Esophagus muscularis mucosa (tissue), 4 donors: ENCODE measurements around the gene ETV4. TPM values are rescaled to one million over a fixed set of nuclear protein-coding genes. Genes with fewer than 3 reads are reported as not detected.

Experiments used
- DNase-seq: peaks from one replicate; pipeline ENCODE4 v3.0.0-alpha.2; 2017; ENCODE audit errors: extremely low spot score
- H3K27ac ChIP-seq, 4 donors: fragments of 200-600 bp; sonication (generic); replicated peaks in 1 of 4; 1 replicate in 3 of 4; 2 replicates in 1 of 4; pipeline ENCODE4 v1.5.1; 2016 to 2019; ENCODE audit warnings: mild to moderate bottlenecking in 1 of 4
- H3K27me3 ChIP-seq, 4 donors: fragments of 200-600 bp; sonication (generic); one replicate each; pipeline versions ENCODE4 v1.5.1 to v1.6.0; 2016 to 2019
- H3K36me3 ChIP-seq, 4 donors: fragments of 200-600 bp; sonication (generic); one replicate each; pipeline ENCODE4 v1.5.1; 2016 to 2019
- H3K4me1 ChIP-seq, 4 donors: fragments of 200-600 bp; sonication (generic); one replicate each; pipeline ENCODE4 v1.5.1; 2016 to 2019
- H3K4me3 ChIP-seq, 4 donors: fragments of 200-600 bp; sonication (generic); 1 replicate in 2 of 4; 2 replicates in 2 of 4; pipeline ENCODE4 v1.5.1; 2016 to 2019; ENCODE audit warnings: mild to moderate bottlenecking in 4 of 4, moderate library complexity in 1 of 4
- H3K9me3 ChIP-seq, 4 donors: fragments of 200-600 bp; sonication (generic); 1 replicate in 3 of 4; 2 replicates in 1 of 4; pipeline ENCODE4 v1.5.1; 2016 to 2019
- CTCF ChIP-seq, 3 experiments: fragments of 200-600 bp in 2 of 3; fragments of 450-650 bp in 1 of 3; sonication (generic) in 2 of 3; IDR thresholded peaks; one replicate each; pipeline ENCODE4 v1.5.1; 2017 to 2019; ENCODE audit warnings: antibody characterized with exemption in 3 of 3, mild to moderate bottlenecking in 2 of 3, moderate library complexity in 1 of 3
- EP300 ChIP-seq: sonication (generic); formaldehyde crosslinking; IDR thresholded peaks from one replicate; pipeline ENCODE4 v1.6.1; 2017; ENCODE audit warnings: antibody characterized with exemption
- POLR2A ChIP-seq: fragments of 450-650 bp; IDR thresholded peaks from one replicate; pipeline ENCODE4 v1.6.1; 2017; ENCODE audit warnings: antibody characterized with exemption, moderate library complexity, mild to moderate bottlenecking, low read depth
- POLR2AphosphoS5 ChIP-seq, 2 donors: sonication (generic); formaldehyde crosslinking; IDR thresholded peaks; one replicate each; pipeline ENCODE4 v1.6.1; 2017; ENCODE audit warnings: antibody characterized with exemption in 2 of 2
- WGBS: methylation state at CpG from one replicate; pipeline ENCODE4 v1.1.5; 2018; 5-methylcytosine and 5-hydroxymethylcytosine counted together
- intact Hi-C: fragments of 100-400 bp; cut with DNase I; formaldehyde crosslinking; loops from one replicate; pipeline ENCODE4 v1.15.1; 2023
- total RNA-seq, 4 donors: library from RNA; depleted of rRNA; stranded (reverse); fragments of >200 nt; gene quantifications; one replicate each; pipeline versions ENCODE4 v1.1.0 to v1.2.1, GENCODE V29; 2016

ETV4 gene
- total RNA-seq, 4 donors from 2014 or later, result 0.19 to 1.3 (median 0.83) TPM; not detected in 1

GRCh38 chr17:43570518-43570928 is 24.4 kb upstream of the ETV4 start:
- intact Hi-C loops, result no loop called here
- no peak for DNase-seq
- WGBS, result 93% methylated on average over 3 of the region's 3 CpGs

GRCh38 chr17:43568506-43569082 is 22.5 kb upstream of the ETV4 start:
- no peak for DNase-seq
- H3K27ac ChIP-seq, result no peak overlapping the region
- WGBS, result 97% methylated on average over 5 of the region's 5 CpGs
- H3K4me3 ChIP-seq, result no peak overlapping the region
- peaks cover 0 to under 1% (median under 1%) of the 10 kb centered on the region in 4 donors for H3K4me1 ChIP-seq
- H3K36me3 ChIP-seq, result no peaks in the 10 kb centered on the region
- H3K9me3 ChIP-seq, result no peaks in the 10 kb centered on the region
- H3K27me3 ChIP-seq, result peaks cover 0 to 9% (median 0%) of the 10 kb centered on the region in 4 donors
- intact Hi-C loops, result no loop called here
- TF ChIP-seq CTCF (IDR thresholded peaks at IDR 0.05) (no peak), POLR2A (no peak), POLR2AphosphoS5 (IDR thresholded peaks at IDR 0.05) (no peak)

More at GRCh38 chr17:43570518-43570928, 24.4 kb upstream of the ETV4 start:
- no peaks in the 10 kb centered on the region for H3K4me1 ChIP-seq
- H3K36me3 ChIP-seq, result no peaks in the 10 kb centered on the region
- no peak overlapping the region for H3K4me3 ChIP-seq
- TF ChIP-seq POLR2AphosphoS5 (IDR thresholded peaks at IDR 0.05) (no peak), POLR2A (no peak), CTCF (IDR thresholded peaks at IDR 0.05) (no peak), EP300 (no peak)
- no peaks in the 10 kb centered on the region for H3K9me3 ChIP-seq
- H3K27ac ChIP-seq, result no peak overlapping the region
- no peaks in the 10 kb centered on the region for H3K27me3 ChIP-seq

GRCh38 chr17:43563600-43564594 is 17.8 kb upstream of the ETV4 start:
- WGBS, result 71% methylated on average over 15 of the region's 15 CpGs
- no peak overlapping the region for H3K27ac ChIP-seq
- H3K27me3 ChIP-seq, result peaks cover 0 to 22% (median 0%) of the 10 kb centered on the region in 4 donors
- H3K4me1 ChIP-seq, result peaks cover 4 to 15% (median 13%) of the 10 kb centered on the region in 4 donors
- intact Hi-C loops, result no loop called here
- H3K36me3 ChIP-seq, result no peaks in the 10 kb centered on the region
- H3K4me3 ChIP-seq, result no peak overlapping the region
- H3K9me3 ChIP-seq, result no peaks in the 10 kb centered on the region
- no peak for DNase-seq
- TF ChIP-seq EP300 (no peak), CTCF (IDR thresholded peaks at IDR 0.05) (no peak), POLR2AphosphoS5 (IDR thresholded peaks at IDR 0.05) (no peak)

- H3K4me1 ChIP-seq, result peaks cover 4 to 15% (median 13%) of the 10 kb centered on the region in 4 donors
- no peak overlapping the region for H3K4me3 ChIP-seq
- intact Hi-C loops, result no loop called here
- WGBS, result 11% methylated on average over 19 of the region's 19 CpGs
- no peaks in the 10 kb centered on the region for H3K9me3 ChIP-seq
- H3K27me3 ChIP-seq, result peaks cover 0 to 22% (median 0%) of the 10 kb centered on the region in 4 donors
- no peak overlapping the region for H3K27ac ChIP-seq
- TF ChIP-seq EP300, result no peak
- no peak for TF ChIP-seq CTCF (IDR thresholded peaks at IDR 0.05)
- no peak for TF ChIP-seq POLR2A
- no peak for TF ChIP-seq POLR2AphosphoS5 (IDR thresholded peaks at IDR 0.05)
- no peaks in the 10 kb centered on the region for H3K36me3 ChIP-seq
- no peak for DNase-seq
Observed at GRCh38 chr17:43562679-43563599, 16.8 kb upstream of the ETV4 start.
